ENCODE measurements around the gene FGD2.

FGD2 gene

DNA sequence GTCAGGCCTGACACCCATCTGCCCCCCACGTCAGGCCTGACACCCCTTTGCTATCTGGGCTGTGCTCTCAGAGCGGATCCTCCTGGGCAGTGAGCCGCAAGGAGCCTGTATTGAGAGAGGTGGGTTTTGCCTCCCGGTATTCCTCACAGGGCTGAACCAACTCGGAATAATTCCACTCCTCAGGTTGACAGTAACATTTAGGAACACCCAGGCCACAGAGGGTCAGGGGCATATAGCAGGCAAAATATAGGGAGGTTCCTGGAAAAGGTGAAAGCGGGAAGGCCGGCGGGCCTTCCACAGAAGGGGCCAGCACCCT is 6.8 kb upstream of the FGD2 start:
- DNase-seq = no peak

- DNase-seq = no peak
These were observed 6.2 kb upstream of the FGD2 start for GRCh38 chr6:36999061-36999750.

DNA sequence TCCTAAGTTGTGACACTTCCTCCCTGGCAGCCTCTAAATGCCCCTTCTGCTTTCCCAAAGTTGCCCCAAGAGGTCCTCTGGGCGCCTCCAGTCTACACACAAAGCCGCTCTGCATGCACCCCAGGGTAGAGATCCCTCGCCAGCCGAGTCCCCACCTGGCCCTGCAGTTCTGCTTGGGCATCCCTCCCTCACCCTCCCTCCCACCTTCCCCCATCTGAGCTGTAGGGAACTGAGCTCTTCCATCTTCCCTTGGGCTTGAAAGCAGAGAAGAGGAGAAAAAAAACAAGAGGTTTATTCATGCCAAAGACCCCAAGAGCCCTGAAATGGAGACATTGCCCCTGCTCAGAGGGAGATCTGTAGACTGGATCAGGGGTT is 5.7 kb upstream of the FGD2 start:
- no peak for DNase-seq

- no peak for DNase-seq
These were observed 1.1 kb upstream of the FGD2 start for GRCh38 chr6:37004044-37004980.

DNA sequence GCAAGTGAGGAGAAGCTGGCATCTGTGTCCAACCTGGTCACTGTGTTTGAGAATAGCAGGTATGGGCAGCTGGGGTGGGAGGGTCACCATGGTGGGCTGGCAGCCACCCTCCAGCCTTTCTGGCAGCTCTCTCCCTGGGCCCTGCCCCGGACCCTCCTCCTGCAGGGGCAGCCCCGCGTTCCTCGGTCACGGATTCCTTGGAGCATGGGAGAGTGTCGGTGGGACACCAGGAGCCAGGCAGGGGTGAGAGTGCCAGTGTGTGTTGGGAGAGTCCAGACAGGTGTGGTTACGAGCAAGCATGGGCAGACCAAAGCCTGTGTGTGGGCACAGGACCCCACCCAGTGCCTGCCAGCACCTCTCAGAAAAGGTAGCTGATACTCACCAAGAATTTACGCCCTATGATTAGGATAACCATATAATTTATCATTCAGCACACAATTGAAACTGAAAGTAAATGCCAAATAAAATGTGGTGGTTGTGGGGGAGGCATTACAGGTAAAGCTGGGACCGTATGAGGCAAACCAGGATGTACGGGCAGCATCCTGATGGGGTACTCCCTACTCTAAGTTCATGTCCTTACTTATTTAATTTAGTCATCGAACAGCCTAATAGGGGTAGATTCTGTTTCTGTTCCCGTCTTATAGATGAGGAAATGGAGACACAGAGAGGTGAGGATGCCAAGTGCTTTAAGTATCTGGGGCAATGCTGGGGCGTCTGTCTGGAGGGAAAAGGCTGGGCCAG is 542 bp downstream of the FGD2 start:
- DNase-seq = no peak

DNA sequence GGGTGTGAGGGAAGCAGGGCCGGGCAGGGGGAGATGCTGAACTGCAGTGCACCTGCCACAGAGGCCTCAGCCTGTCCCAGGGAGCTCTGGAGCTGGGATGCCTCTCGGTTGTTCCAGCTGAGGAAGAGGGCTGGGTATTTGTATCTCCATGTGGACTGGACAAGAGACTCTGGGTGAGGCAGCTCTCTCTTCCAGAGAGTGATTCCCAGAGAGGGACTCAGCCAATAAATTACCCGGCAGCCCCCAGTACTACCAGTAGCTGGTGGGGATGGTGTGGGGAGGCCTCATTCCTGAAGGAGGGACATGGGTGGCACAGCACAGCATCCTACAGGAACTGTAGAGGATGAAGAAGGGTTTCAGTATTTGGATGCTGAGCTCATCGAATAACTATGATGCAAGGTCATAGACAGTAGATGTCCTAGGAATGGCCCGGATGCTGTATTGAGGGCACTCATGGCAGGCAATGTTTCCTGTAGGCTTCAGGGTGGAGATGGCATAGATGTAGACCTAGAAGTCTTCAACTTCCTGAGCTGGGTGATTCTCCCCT is 1.4 kb downstream of the FGD2 start:
- DNase-seq = no peak

GRCh38 chr6:37007340-37008043 is 2.0 kb downstream of the FGD2 start:
- DNase-seq = no peak

DNA sequence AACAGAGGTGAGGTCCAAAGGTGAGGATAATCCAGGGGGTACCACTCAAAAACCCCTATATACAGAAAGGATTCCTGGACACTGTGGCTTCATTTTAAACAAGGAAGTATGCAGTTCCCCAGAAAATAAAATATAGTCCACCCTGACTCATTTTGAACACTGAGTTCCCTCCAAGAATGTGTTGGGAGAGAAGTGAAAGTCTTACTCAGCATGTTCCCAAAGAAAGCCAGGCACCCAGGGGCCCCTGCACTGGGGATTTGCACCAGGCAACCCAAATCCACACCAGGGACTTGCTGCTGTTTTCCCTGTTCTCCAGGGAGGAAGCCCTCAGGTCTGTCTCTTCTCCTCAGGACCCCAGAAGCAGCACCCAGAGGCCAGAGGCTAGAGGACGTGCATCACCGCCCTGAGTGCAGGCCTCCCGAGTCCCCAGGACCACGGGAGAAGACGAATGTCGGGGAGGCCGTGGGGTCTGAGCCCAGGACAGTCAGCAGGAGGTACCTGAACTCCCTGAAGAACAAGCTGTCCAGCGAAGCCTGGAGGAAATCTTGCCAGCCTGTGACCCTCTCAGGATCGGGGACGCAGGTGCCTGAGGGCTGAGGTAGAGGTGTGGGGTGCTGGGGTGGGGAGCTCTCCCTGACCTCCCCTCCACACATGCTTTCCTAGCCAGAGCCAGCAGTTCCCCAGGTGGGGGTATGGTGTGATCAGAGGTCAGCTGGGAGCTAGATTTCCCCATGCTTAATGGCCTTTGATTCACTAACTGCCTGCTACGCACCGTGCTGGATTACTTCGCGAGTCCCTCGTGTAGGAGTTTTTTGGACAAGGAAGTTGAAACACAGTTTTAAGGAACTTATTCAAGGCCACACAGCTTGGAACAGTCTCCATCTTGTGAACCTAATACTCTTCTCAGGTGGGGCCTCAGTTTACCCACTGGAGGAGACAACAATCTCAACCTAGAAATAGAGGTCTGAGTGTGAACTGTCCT is 3.3 kb downstream of the FGD2 start:
- no peak for DNase-seq

- DNase-seq = no peak
These were observed 5.0 kb downstream of the FGD2 start for GRCh38 chr6:37010402-37010892.

- no peak for DNase-seq
These were observed 6.4 kb downstream of the FGD2 start for GRCh38 chr6:37011656-37012378.

DNA sequence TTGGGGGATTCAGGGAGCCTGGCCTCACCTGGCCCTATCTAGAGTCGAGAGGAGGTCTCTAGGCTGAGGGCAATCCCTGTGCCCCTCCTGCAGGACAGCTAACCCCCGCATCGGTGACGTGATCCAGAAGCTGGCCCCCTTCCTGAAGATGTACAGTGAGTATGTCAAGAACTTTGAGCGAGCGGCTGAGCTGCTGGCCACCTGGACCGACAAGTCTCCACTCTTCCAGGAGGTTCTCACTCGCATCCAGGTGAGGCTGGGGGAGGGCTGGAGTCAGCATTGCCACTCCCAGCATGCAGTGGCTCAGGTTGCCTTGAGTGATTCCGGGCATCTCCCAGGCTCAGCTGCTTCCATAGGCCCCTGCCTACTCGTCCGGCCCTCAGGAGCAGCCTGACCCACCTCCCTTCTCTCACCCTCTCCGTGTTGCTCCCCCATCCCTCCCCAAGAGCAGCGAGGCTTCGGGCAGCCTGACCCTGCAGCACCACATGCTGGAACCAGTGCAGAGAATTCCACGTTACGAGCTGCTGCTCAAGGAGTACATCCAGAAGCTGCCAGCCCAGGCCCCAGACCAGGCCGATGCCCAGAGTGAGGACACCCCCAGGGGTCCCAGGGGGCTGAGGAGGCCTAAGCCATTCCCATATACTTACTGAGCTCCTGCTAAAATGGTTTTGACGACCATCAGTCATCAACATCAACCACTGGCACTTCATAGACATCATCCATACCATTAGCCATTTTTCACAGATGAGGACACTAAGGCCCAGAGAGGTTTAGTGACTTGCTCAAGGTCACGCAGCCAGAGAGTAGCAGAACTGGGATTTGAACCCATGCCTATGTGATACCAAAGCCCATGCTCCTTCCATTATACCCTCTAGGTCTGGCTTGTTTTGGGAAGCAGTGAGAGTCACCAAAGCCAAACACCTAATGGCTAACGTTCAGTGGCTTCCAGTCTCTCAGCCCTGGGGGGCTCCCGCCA is 8.3 kb downstream of the FGD2 start:
- DNase-seq = no peak

DNA sequence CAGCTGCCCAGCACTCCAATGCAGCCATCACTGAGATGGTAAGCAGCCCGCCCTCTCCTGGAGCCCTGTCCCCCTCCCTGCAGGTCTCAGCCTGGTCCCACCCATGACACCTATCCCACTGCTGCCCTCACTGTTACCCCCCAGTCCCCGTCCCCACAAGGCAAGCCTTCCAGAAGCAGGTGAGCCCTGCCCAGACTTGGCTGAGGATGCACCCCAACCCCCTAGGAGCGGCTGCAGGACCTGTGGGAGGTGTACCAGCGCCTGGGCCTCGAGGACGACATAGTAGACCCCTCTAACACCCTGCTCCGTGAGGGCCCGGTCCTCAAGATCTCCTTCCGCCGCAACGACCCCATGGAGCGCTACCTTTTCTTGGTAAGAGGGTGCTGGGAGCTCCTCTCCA is 9.2 kb downstream of the FGD2 start:
- no peak for DNase-seq

- DNase-seq = no peak
These were observed 10.1 kb downstream of the FGD2 start for GRCh38 chr6:37015532-37015931.

- DNase-seq = no peak
These were observed 11.5 kb downstream of the FGD2 start for GRCh38 chr6:37016995-37017394.

DNA sequence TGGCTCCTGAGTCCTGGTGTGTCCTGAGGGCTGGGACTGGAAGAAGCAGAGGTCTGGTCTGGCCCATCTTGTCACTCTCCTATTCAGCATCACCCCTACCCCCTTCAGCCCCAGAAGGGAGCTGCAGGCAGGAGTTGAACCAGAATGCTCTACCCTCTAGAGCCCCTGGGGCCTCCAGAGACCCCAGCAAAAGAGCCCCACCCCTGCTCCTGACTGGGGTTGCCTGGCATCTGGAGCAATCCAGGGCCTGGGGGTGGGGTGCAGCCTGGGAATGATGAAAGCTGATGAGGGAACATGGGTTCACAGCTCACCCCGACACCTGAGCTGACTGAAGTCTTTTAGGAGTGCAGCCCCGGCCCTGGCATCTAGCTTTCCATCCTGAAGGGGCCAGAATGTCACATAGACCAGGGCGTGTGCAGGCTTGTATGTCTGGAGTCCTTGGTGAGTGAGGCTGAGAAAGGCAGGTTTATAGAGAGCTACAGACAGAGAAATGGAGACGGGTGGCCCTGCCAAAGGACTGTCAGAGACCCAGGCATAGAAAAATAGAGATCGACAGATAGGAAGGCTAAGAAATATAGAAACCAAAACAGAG is 12.2 kb downstream of the FGD2 start:
- DNase-seq = no peak

DNA sequence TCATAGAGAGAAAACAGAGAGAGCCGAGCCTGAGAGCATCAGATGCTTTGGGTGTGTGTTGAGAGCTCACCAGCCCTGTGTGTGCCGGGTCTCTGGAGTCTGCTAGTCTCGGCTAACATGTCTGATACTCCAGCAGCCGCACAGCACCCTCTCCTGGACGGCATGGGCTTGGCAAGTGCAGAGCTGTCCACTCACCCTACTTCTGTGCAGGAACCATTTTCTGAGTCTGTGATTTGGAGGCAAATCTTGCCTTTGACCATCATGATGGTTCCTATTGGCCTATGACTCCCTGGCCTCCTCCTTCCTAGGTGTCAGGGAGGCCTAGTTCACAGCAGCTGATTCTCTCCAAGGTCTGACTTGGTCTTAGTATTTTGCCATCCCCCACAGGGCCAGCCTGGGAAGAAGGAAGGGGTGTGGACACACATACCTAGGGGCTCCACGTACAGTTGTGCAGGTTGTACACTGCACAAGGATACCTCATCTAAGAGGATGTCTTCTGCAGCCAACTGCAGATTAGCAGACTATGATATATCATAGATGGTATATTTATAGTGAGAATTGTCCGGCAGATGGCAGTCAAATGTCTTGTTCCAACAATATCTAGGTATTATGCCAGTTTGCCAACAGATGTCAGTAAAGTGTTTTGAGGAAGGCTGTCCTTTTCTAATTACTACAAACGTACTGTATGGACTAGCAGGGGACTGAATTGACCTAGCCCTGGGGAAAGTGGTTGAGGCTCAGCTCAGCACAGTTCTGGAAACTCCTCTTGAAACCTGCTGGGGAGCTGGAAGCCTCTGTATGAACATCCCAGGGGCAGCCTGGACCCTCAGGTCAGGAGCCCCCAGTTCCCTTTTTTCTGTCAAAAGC is 13.0 kb downstream of the FGD2 start:
- DNase-seq = peak; percentile 94

DNA sequence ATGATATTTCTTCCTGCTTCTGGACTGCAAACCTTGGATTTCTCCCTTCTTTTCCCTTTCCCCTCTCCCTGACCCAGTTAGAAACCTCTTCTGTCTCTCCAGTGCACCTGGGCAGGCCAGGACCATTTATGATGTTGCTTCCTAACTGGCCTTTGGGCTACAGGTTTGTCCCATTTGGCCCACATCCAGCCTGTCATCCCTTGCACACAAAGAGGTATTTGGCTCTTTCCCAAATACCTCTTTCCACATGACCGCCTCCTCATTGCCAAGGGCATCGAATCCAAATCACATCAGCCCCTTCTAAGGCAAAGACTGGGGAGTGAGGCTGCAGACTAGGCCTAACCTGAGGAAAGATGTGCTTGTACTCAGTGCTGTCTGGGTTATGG is 13.6 kb downstream of the FGD2 start:
- no peak for DNase-seq

- DNase-seq = no peak
These were observed 14.9 kb downstream of the FGD2 start for GRCh38 chr6:37020381-37020780.

Data from stimulated activated CD4-positive, alpha-beta T cell treated with anti-CD3 and anti-CD28 coated beads, Interleukin-1b, Interleukin-23, amount 100 ng/mL, for 48 hours (primary cell).